Progenitor cell of endocrine pancreas (in vitro differentiated cells): ENCODE measurements around the gene CCDC92B. TPM values are rescaled to one million over a fixed set of nuclear protein-coding genes. Genes with fewer than 3 reads are reported as not detected.

Source experiments
- DNase-seq: peaks from one replicate; pipeline ENCODE4 v3.0.0; 2021; ENCODE audit warnings: low spot score; ENCODE audit not compliant: unreplicated experiment
- H3K27ac Mint-ChIP-seq: 2 replicates; pipeline ENCODE4 v1.8.0; 2021; ENCODE audit warnings: mild to moderate bottlenecking, moderate library complexity, mixed read lengths
- H3K27me3 Mint-ChIP-seq: 2 replicates; pipeline ENCODE4 v1.8.0; 2021; ENCODE audit warnings: mixed read lengths
- H3K36me3 Mint-ChIP-seq: 2 replicates; pipeline ENCODE4 v1.8.0; 2022; ENCODE audit warnings: mixed read lengths; ENCODE audit not compliant: insufficient read depth
- H3K4me1 Mint-ChIP-seq: 2 replicates; pipeline ENCODE4 v1.8.0; 2021; ENCODE audit warnings: low read depth, mixed read lengths
- H3K4me3 Mint-ChIP-seq: 2 replicates; pipeline ENCODE4 v1.8.0; 2021; ENCODE audit warnings: low read depth, mild to moderate bottlenecking, moderate library complexity, mixed read lengths
- H3K9me3 Mint-ChIP-seq: 2 replicates; pipeline ENCODE4 v1.8.0; 2021; ENCODE audit warnings: low read depth, mixed read lengths
- CTCF ChIP-seq: fragments of 200-600 bp; sonication (generic); IDR thresholded peaks from one replicate; pipeline ENCODE4 v1.5.0; 2021; ENCODE audit warnings: antibody characterized with exemption, mild to moderate bottlenecking; ENCODE audit not compliant: unreplicated experiment
- total RNA-seq: library from RNA; stranded (reverse); gene quantifications from 2 replicates; pipeline ENCODE4 v1.2.1, GENCODE V29; 2021

Gene CCDC92B
- total RNA-seq, 1 donor from 2014 or later = 1.3 TPM

GRCh38 chr17:2690165-2691068 is 59.0 kb downstream of the CCDC92B start:
- H3K9me3 Mint-ChIP-seq = no peaks in the 10 kb centered on the region
- H3K27ac Mint-ChIP-seq = no peak overlapping the region
- peaks cover 7% of the 10 kb centered on the region for H3K4me1 Mint-ChIP-seq
- H3K27me3 Mint-ChIP-seq = no peaks in the 10 kb centered on the region
- TF ChIP-seq CTCF = no peak
- DNase-seq = no peak
- H3K4me3 Mint-ChIP-seq = no peak overlapping the region
- H3K36me3 Mint-ChIP-seq = peaks cover 1% of the 10 kb centered on the region

- Mint-ChIP-seq H3K4me3 (no peak overlapping the region), H3K27me3 (no peaks in the 10 kb centered on the region), H3K9me3 (no peaks in the 10 kb centered on the region), H3K4me1 (peaks cover 7% of the 10 kb centered on the region), H3K27ac (peak overlapping the region; percentile 65), H3K36me3 (peaks cover 1% of the 10 kb centered on the region)
- peak; percentile 11 for DNase-seq
- no peak for TF ChIP-seq CTCF
Measured at GRCh38 chr17:2689411-2690164, 59.9 kb downstream of the CCDC92B start.

GRCh38 chr17:2688351-2689342 is 60.8 kb downstream of the CCDC92B start:
- H3K4me1 Mint-ChIP-seq = peaks cover 14% of the 10 kb centered on the region
- DNase-seq = peak; percentile 9
- H3K27ac Mint-ChIP-seq = peak overlapping the region; percentile 65
- no peak for TF ChIP-seq CTCF
- no peak overlapping the region for H3K4me3 Mint-ChIP-seq
- no peaks in the 10 kb centered on the region for H3K9me3 Mint-ChIP-seq
- H3K36me3 Mint-ChIP-seq = peaks cover 5% of the 10 kb centered on the region
- no peaks in the 10 kb centered on the region for H3K27me3 Mint-ChIP-seq

- DNase-seq = no peak
- H3K9me3 Mint-ChIP-seq = no peaks in the 10 kb centered on the region
- peak overlapping the region; percentile 52 for H3K27ac Mint-ChIP-seq
- peaks cover 4% of the 10 kb centered on the region for H3K36me3 Mint-ChIP-seq
- no peak overlapping the region for H3K4me3 Mint-ChIP-seq
- no peak for TF ChIP-seq CTCF
- peaks cover 26% of the 10 kb centered on the region for H3K4me1 Mint-ChIP-seq
- no peaks in the 10 kb centered on the region for H3K27me3 Mint-ChIP-seq
Measured at GRCh38 chr17:2687074-2687418, 62.4 kb downstream of the CCDC92B start.
